ENCODE results near the gene CDC42BPG. TPM values are rescaled to one million over a fixed set of nuclear protein-coding genes. Genes with fewer than 3 reads are reported as not detected.
"Not testable (repeated sequence)": the region's sequence is repeated elsewhere in the genome, so short reads cannot be mapped to it uniquely, and the experiment has no call there.

CDC42BPG gene
- total and polyA plus RNA-seq, 2 of the 8 experiments (the other 6 are each of a cell fraction or from before 2014, with no cell fraction given), result 3.7 to 10.6 TPM

GRCh38 chr11:64845776-64846129 lies 1.3 kb upstream of the CDC42BPG start:
- H3K23ac ChIP-seq (ENCODE audit: insufficient read length); H3K14ac ChIP-seq (ENCODE audit: insufficient read length); H3K9ac ChIP-seq (replicated peaks in 1 of 4; ENCODE audit: extremely low read depth in 1 of 4, low read depth in 3 of 4, low read length in 3 of 4); H4K5ac ChIP-seq (ENCODE audit: insufficient read length, low read depth, low read length); H4K8ac ChIP-seq (ENCODE audit: extremely low read depth, insufficient read depth, low read length); H2AK5ac ChIP-seq (ENCODE audit: low read depth, low read length); H3K4me2 ChIP-seq (ENCODE audit: insufficient read depth in 1 of 2, low read depth in 2 of 2, low read length in 2 of 2); H3K56ac ChIP-seq (replicated peaks; ENCODE audit: insufficient read length, low read depth, low read length); DNase-seq (ENCODE audit: low read depth in 1 of 2, low spot score in 2 of 2); H3K27me3 ChIP-seq (replicated peaks in 1 of 4; ENCODE audit: control insufficient read depth in 3 of 4, extremely low read depth in 1 of 4, insufficient read depth in 3 of 4, low read length in 3 of 4); H4K20me1 ChIP-seq (replicated peaks in 1 of 2; ENCODE audit: control insufficient read depth in 1 of 2, insufficient read depth in 2 of 2, low read length in 2 of 2); H2BK5ac ChIP-seq (ENCODE audit: low read depth, low read length); H3K79me2 ChIP-seq (ENCODE audit: control insufficient read depth in 1 of 2, insufficient read depth in 2 of 2, low read length in 2 of 2); H2AFZ ChIP-seq (ENCODE audit: low read length); H4K91ac ChIP-seq (replicated peaks; ENCODE audit: insufficient read length, low read length); FAIRE-seq; H2BK15ac ChIP-seq (ENCODE audit: low read length); H3K9me3 ChIP-seq (ENCODE audit: insufficient read depth in 2 of 2, low read depth in 1 of 2, low read length in 1 of 2); H3K4ac ChIP-seq (replicated peaks; ENCODE audit: insufficient read length, low read depth, low read length); H3K27ac ChIP-seq (ENCODE audit: low read depth, low read length); H3K4me3 ChIP-seq (ENCODE audit: extremely low read depth in 1 of 4, insufficient read depth in 2 of 4, low read depth in 3 of 4, low read length in 4 of 4); H2BK120ac ChIP-seq (replicated peaks; ENCODE audit: low read depth, low read length); H3K23me2 ChIP-seq (ENCODE audit: low read depth, low read length); H3K79me1 ChIP-seq (ENCODE audit: low read depth, low read length); H2BK20ac ChIP-seq (ENCODE audit: low read length); H3K18ac ChIP-seq (ENCODE audit: extremely low read depth, low read length); H3K36me3 ChIP-seq (ENCODE audit: control insufficient read depth in 2 of 4, insufficient read depth in 4 of 4, low read length in 3 of 4): not testable (repeated sequence)
- CTCF ChIA-PET (ENCODE audit: partially characterized antibody), result interaction anchor here (0.6 to 32.3 kb wide), 13 partner anchors 16 to 493 kb away, joined by 3 to 1058 read pairs (median 10); partner anchors contain the start of genes ARL2, BATF2, EHD1 and MEN1
- Histone ChIP-seq H3K4me1 (replicated peaks in 1 of 4; ENCODE audit: control insufficient read depth in 3 of 4, insufficient read depth in 4 of 4, low read length in 3 of 4) (peaks cover 0 to 35% (median 23%) of the 10 kb centered on the region in 4 experiments; a peak in 6 of 7 replicates), H2BK12ac (ENCODE audit: low read depth, low read length) (peak overlapping the region; percentile 50; the same call in 1 of the 2 replicates)
- WGBS, 2 experiments (ENCODE audit: extremely low coverage in 1 of 2, insufficient coverage in 1 of 2, insufficient read length in 1 of 2, insufficient replicate concordance in 2 of 2, low coverage in 1 of 2, low lambda C conversion rate in 2 of 2, missing lambda C conversion rate in 1 of 2), result 87% methylated on average over 8 of the region's 8 CpGs; no CpG with 5 or more reads in 1 of the 2 experiments
- POLR2A ChIA-PET (ENCODE audit: partially characterized antibody), result interaction anchor here (25.7 kb wide), 1 partner anchor 39 kb away, joined by 408 read pairs; the partner anchor contains the start of gene EHD1
